ENCODE data around the gene JARID2.

Gene JARID2

GRCh38 chr6:15449011-15449410 lies 203.1 kb downstream of the JARID2 start:
- no peak for DNase-seq

GRCh38 chr6:15451738-15452137 lies 205.9 kb downstream of the JARID2 start:
- DNase-seq: no peak

GRCh38 chr6:15452182-15452941 lies 206.5 kb downstream of the JARID2 start:
- no peak for DNase-seq

GRCh38 chr6:15453186-15453585 lies 207.3 kb downstream of the JARID2 start:
- DNase-seq: no peak

- no peak for DNase-seq
Measured at GRCh38 chr6:15453622-15454021, 207.8 kb downstream of the JARID2 start.

GRCh38 chr6:15456422-15456821 lies 210.6 kb downstream of the JARID2 start:
- no peak for DNase-seq

- DNase-seq: no peak
Measured at GRCh38 chr6:15457121-15457650, 211.3 kb downstream of the JARID2 start.

- DNase-seq: no peak
Measured at GRCh38 chr6:15458021-15458459, 212.2 kb downstream of the JARID2 start.

GRCh38 chr6:15460110-15460727 lies 214.3 kb downstream of the JARID2 start:
- no peak for DNase-seq

GRCh38 chr6:15461127-15461944 lies 215.5 kb downstream of the JARID2 start:
- DNase-seq: no peak

GRCh38 chr6:15462256-15462655 lies 216.4 kb downstream of the JARID2 start:
- no peak for DNase-seq

GRCh38 chr6:15462717-15463525 lies 217.1 kb downstream of the JARID2 start:
- no peak for DNase-seq

GRCh38 chr6:15464211-15464725 lies 218.4 kb downstream of the JARID2 start:
- DNase-seq: no peak

- no peak for DNase-seq
Measured at GRCh38 chr6:15465212-15465611, 219.3 kb downstream of the JARID2 start.

- no peak for DNase-seq
Measured at GRCh38 chr6:15470746-15471145, 224.9 kb downstream of the JARID2 start.

GRCh38 chr6:15472621-15473020 lies 226.8 kb downstream of the JARID2 start:
- no peak for DNase-seq

- DNase-seq: no peak
Measured at GRCh38 chr6:15473174-15473573, 227.3 kb downstream of the JARID2 start.

GRCh38 chr6:15473741-15474161 lies 227.9 kb downstream of the JARID2 start:
- DNase-seq: peak; percentile 57

GRCh38 chr6:15474196-15474595 lies 228.3 kb downstream of the JARID2 start:
- DNase-seq: peak; percentile 46

- no peak for DNase-seq
Measured at GRCh38 chr6:15475261-15475660, 229.4 kb downstream of the JARID2 start.

GRCh38 chr6:15475872-15476271 lies 230.0 kb downstream of the JARID2 start:
- no peak for DNase-seq

All from MV-4-11 (cell line).